Measurements from ENCODE around the gene ARMCX4.

DNA sequence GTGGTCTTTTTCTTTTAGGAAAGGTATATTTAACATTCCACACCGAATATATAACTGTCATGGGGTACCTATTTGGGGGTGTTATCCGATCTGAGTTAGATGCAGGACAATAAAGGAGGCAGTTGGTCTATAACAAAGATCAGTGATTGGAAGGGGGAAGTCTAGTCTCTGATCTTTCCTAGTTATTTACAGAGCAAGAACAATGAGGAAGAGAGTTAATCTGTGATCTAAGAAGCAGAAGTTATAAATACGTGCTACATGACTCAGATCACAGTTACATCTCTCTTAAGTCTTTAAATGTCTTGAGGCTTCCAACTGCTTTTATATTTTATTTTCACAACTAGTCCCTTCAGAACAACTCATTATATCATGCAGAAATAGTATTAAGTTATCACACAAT, 33.2 kb upstream of the ARMCX4 start:
- TF ChIP-seq JUN (IDR thresholded peaks at IDR 0.05; ENCODE audit: low read depth, low read length) (no peak), MAX (IDR thresholded peaks at IDR 0.05) (no peak), CTBP2 (IDR thresholded peaks at IDR 0.05; ENCODE audit: borderline replicate concordance, insufficient read depth, insufficient read length, low read length) (no peak), GTF2F1 (IDR thresholded peaks at IDR 0.05; ENCODE audit: borderline replicate concordance, low read depth, low read length) (no peak), EP300 (IDR thresholded peaks at IDR 0.05; ENCODE audit: borderline replicate concordance in 1 of 2, low read depth in 2 of 2, low read length in 2 of 2) (no peak), POLR2A (IDR thresholded peaks at IDR 0.05; ENCODE audit: control extremely low read depth in 1 of 2, low read depth in 2 of 2, low read length in 2 of 2) (no peak)

Data from H1 (cell line).